Measurements from ENCODE around the gene PIP5K1C. TPM values are rescaled to one million over a fixed set of nuclear protein-coding genes. Genes with fewer than 3 reads are reported as not detected.

Gene PIP5K1C
- total and polyA plus RNA-seq, 7 experiments from 2014 or later: 6.8 to 32.4 (median 21.8) TPM

- no peaks in the 10 kb centered on the region for H3K9me3 ChIP-seq (ENCODE audit: control insufficient read depth in 2 of 3, low read length in 3 of 3)
- Mint-ChIP-seq H3K36me3 (no peaks in the 10 kb centered on the region), H3K27ac (no peak overlapping the region), H3K4me3 (no peak overlapping the region), H3K27me3 (peaks cover 0 to 25% (median 0%) of the 10 kb centered on the region in 5 donors), H3K9me3 (no peaks in the 10 kb centered on the region), H3K4me1 (peaks cover 0 to 13% (median 5%) of the 10 kb centered on the region in 7 donors)
- H3K36me3 ChIP-seq (ENCODE audit: control insufficient read depth in 2 of 3, insufficient read depth in 3 of 3, low read length in 3 of 3): no peaks in the 10 kb centered on the region
- ChIA-PET CTCF (no interaction called here), POLR2A (interaction anchor here (0.6 to 0.8 kb wide), 3 partner anchors 10 to 245 kb away, joined by 3 to 8 read pairs (median 3); partner anchors contain the start of genes APBA3 and MRPL54)
- intact Hi-C loops (cut with micrococcal nuclease): no loop called here
- no peak for DNase-seq
- H3K4me3 ChIP-seq (ENCODE audit: low read length): no peak overlapping the region
- no peak for ATAC-seq
- peaks cover 5% of the 10 kb centered on the region in 2 donors for H3K4me1 ChIP-seq (ENCODE audit: control insufficient read depth in 2 of 2, insufficient read depth in 2 of 2, low read length in 2 of 2)
- H3K27ac ChIP-seq (ENCODE audit: low read depth, low read length): no peak overlapping the region
- H3K27me3 ChIP-seq (ENCODE audit: control insufficient read depth in 2 of 2, insufficient read depth in 2 of 2, low read length in 2 of 2): peaks cover 0 to 1% of the 10 kb centered on the region in 2 donors
Observed at GRCh38 chr19:3716147-3716668, 15.9 kb upstream of the PIP5K1C start.

DNA sequence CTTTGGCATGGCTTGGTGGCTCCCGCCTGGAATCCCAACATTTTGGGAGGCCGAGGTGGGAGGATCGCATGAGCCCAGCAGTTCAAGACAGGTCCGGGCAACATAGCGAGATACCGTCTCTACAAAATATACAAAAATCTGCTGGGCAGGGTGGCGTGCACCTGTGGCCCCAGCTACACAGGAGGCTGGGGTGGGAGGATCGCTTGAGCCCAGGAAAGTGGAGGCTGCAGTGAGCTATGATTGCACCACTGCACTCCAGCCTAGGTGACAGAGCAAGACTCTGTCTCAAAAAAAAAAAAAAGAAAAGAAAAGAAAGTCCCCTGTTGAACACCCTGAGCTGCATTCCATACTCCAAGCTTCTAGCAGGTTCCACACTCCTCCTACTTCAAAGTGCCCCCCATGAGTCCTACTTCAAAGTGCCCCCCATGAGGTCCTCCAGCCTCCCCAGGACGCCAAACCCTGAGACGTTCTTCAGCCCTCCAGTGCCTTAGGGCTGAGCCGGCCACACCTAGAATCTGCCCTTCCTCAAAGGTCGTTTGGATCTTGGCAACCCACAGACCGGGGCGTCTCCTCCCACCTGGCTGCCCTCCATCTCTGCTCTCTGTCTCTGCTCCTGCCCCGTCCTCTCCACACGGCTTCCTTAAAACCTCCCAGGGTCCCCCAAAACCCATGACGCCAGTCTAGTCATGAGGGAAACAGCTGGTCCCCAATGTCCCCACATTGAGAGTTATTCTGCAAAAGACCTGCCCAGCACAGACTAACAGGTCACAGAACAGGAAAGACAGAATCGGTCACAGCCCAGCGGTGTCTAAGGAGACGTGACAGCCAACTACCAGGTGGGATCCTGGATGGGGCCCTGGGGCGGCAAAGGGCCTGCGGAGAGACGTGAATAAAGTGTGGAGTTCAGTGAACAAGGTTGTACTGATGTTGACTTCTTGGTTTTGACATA lies 12.7 kb upstream of the PIP5K1C start:
- H3K27me3 Mint-ChIP-seq: peaks cover 0 to 8% (median 0%) of the 10 kb centered on the region in 5 donors
- ChIA-PET CTCF (no interaction called here), POLR2A (interaction anchor here (0.7 kb wide), 1 partner anchor 31 kb away, joined by 3 read pairs; no protein-coding TSS in a partner anchor)
- peaks cover 0 to 10% (median 5%) of the 10 kb centered on the region in 7 donors for H3K4me1 Mint-ChIP-seq
- Histone ChIP-seq H3K27ac (ENCODE audit: low read depth, low read length) (no peak overlapping the region), H3K4me1 (ENCODE audit: control insufficient read depth in 2 of 2, insufficient read depth in 2 of 2, low read length in 2 of 2) (no peaks in the 10 kb centered on the region), H3K36me3 (ENCODE audit: control insufficient read depth in 2 of 3, insufficient read depth in 3 of 3, low read length in 3 of 3) (no peaks in the 10 kb centered on the region), H3K4me3 (ENCODE audit: low read length) (no peak overlapping the region), H3K27me3 (ENCODE audit: control insufficient read depth in 2 of 2, insufficient read depth in 2 of 2, low read length in 2 of 2) (no peaks in the 10 kb centered on the region), H3K9me3 (ENCODE audit: control insufficient read depth in 2 of 3, low read length in 3 of 3) (no peaks in the 10 kb centered on the region)
- H3K27ac Mint-ChIP-seq: peak overlapping the region in 3 of 9 donors; percentile 24 to 70 (median 41)
- DNase-seq (no peak), ATAC-seq (peak; percentile 14)
- no peaks in the 10 kb centered on the region for H3K36me3 Mint-ChIP-seq
- intact Hi-C loops (cut with micrococcal nuclease): no loop called here
- no peaks in the 10 kb centered on the region for H3K9me3 Mint-ChIP-seq
- no peak overlapping the region for H3K4me3 Mint-ChIP-seq

DNA sequence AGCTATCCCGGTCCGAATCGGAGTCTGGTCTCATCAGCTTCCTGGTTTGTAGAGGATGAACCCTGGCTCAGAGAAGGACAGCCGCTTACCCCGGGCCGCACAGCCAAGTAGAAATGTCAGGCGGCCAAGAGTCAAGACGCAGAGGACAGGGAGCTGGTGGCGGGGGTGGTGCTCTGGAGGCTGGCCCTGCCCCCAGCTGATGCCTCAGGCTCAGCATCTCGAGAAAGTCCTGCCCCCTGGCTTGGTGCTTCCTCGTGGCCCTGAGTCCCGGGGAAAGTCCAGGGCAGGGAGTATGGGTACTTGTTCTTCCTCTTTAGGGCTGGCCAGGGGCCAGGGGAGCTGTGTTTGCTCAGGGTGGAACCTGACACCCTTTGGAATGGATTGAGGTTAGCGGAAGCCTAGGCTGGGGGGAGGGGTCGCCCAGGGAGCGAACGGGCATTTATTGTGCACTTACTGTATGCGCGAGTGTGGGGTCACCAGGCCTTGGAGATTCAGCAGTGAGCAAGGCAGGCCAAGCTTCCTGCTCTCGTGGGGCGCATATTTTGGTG lies 10.1 kb upstream of the PIP5K1C start:
- no peak overlapping the region for H3K27ac Mint-ChIP-seq
- peaks cover 0 to 11% (median 0%) of the 10 kb centered on the region in 5 donors for H3K27me3 Mint-ChIP-seq
- H3K27me3 ChIP-seq (ENCODE audit: control insufficient read depth in 2 of 2, insufficient read depth in 2 of 2, low read length in 2 of 2): no peaks in the 10 kb centered on the region
- DNase-seq: no peak
- ChIA-PET POLR2A (interaction anchor here (0.9 kb wide), 1 partner anchor 22 kb away, joined by 3 read pairs; no protein-coding TSS in a partner anchor), CTCF (no interaction called here)
- no peak overlapping the region for H3K4me3 Mint-ChIP-seq
- H3K27ac ChIP-seq (ENCODE audit: low read depth, low read length): no peak overlapping the region
- intact Hi-C loops (cut with micrococcal nuclease): no loop called here
- no peaks in the 10 kb centered on the region for H3K36me3 Mint-ChIP-seq
- H3K4me1 ChIP-seq (ENCODE audit: control insufficient read depth in 2 of 2, insufficient read depth in 2 of 2, low read length in 2 of 2): no peaks in the 10 kb centered on the region
- no peaks in the 10 kb centered on the region for H3K9me3 Mint-ChIP-seq
- H3K36me3 ChIP-seq (ENCODE audit: control insufficient read depth in 2 of 3, insufficient read depth in 3 of 3, low read length in 3 of 3): no peaks in the 10 kb centered on the region
- H3K9me3 ChIP-seq (ENCODE audit: control insufficient read depth in 2 of 3, low read length in 3 of 3): no peaks in the 10 kb centered on the region
- H3K4me3 ChIP-seq (ENCODE audit: low read length): no peak overlapping the region
- peaks cover 0 to 12% (median 5%) of the 10 kb centered on the region in 7 donors for H3K4me1 Mint-ChIP-seq
- ATAC-seq: peak; percentile 83

DNA sequence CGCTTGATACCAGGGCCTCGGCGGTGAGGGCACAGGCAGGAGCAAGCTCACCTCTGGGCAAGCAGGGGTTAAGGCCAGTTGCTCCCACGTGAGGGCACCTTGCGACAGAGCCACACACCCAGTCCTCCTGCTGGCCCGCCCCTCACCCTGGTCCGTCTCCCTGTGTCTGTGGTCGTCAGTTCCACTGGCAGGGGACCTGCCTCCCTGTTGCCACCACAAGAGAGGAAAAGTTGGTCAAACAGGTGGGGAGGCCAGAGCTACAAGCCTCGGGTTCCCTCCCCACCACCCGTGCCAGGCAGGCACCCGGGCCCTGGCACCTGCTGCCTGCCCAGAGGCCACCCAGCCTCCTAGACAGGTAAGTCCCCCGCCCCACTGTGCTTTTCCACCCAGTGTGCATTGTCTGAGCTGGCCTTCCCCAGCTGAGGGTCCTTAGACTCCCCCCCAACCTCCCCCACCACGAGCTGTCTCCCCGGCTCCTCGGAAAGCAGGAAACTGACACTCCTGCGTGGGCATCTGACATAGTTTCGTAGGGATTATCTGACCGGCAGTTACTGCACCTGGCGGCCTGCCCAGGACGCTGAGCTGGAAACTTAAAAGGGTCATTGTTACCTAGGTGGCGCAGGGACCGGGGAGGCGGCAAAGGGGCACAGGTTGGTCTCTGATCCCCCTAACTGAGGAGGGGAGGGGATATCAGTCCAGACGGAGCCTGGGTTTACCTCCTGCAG lies 8.1 kb upstream of the PIP5K1C start, which contains the start of gene TJP3:
TSS of gene TJP3 (plus strand) at position 178 of the 725 bp plus-strand sequence. CDS start 20,049 bp downstream, outside the sequence.
- ChIA-PET CTCF (no interaction called here), POLR2A (no interaction called here)
- no peak within 1 kb of the TSS for H3K4me3 ChIP-seq (ENCODE audit: low read length)
- intact Hi-C loops (cut with micrococcal nuclease): loop anchor here (5.0 to 10.0 kb wide), 2 partner anchors 114 to 154 kb away; partner anchors contain the start of gene MFSD12 (in 1 of the 2)
- H3K36me3 ChIP-seq (ENCODE audit: control insufficient read depth in 2 of 3, insufficient read depth in 3 of 3, low read length in 3 of 3): no peaks in the 10 kb centered on the region
- no peak for DNase-seq
- ATAC-seq: no peak
- H3K36me3 Mint-ChIP-seq: no peaks in the 10 kb centered on the region
- H3K27ac Mint-ChIP-seq: no peak within 1 kb of the TSS
- H3K27me3 Mint-ChIP-seq: peaks cover 0 to 16% (median 0%) of the 10 kb centered on the region in 5 donors
- H3K4me3 Mint-ChIP-seq: no peak within 1 kb of the TSS
- H3K4me1 Mint-ChIP-seq: peaks cover 0 to 14% (median 4%) of the 10 kb centered on the region in 7 donors
- no peak within 1 kb of the TSS for H3K27ac ChIP-seq (ENCODE audit: low read depth, low read length)
- H3K9me3 Mint-ChIP-seq: no peaks in the 10 kb centered on the region
- no peaks in the 10 kb centered on the region for H3K9me3 ChIP-seq (ENCODE audit: control insufficient read depth in 2 of 3, low read length in 3 of 3)
- H3K27me3 ChIP-seq (ENCODE audit: control insufficient read depth in 2 of 2, insufficient read depth in 2 of 2, low read length in 2 of 2): no peaks in the 10 kb centered on the region
- H3K4me1 ChIP-seq (ENCODE audit: control insufficient read depth in 2 of 2, insufficient read depth in 2 of 2, low read length in 2 of 2): no peaks in the 10 kb centered on the region

- Mint-ChIP-seq H3K4me3 (no peak overlapping the region), H3K27ac (no peak overlapping the region), H3K27me3 (peaks cover 0 to 11% (median 0%) of the 10 kb centered on the region in 5 donors), H3K36me3 (no peaks in the 10 kb centered on the region), H3K9me3 (no peaks in the 10 kb centered on the region), H3K4me1 (peaks cover 0 to 9% (median 0%) of the 10 kb centered on the region in 7 donors)
- no peaks in the 10 kb centered on the region for H3K27me3 ChIP-seq (ENCODE audit: control insufficient read depth in 2 of 2, insufficient read depth in 2 of 2, low read length in 2 of 2)
- H3K36me3 ChIP-seq (ENCODE audit: control insufficient read depth in 2 of 3, insufficient read depth in 3 of 3, low read length in 3 of 3): no peaks in the 10 kb centered on the region
- CTCF ChIA-PET: interaction anchor here (0.6 kb wide), 2 partner anchors 15 to 55 kb away, joined by 3 to 4 read pairs; no protein-coding TSS in a partner anchor
- ATAC-seq (no peak), DNase-seq (no peak)
- POLR2A ChIA-PET: interaction anchor here (0.7 kb wide), 1 partner anchor 19 kb away, joined by 4 read pairs; no protein-coding TSS in a partner anchor
- intact Hi-C loops (cut with micrococcal nuclease): loop anchor here (5.0 to 10.0 kb wide), 2 partner anchors 114 to 153 kb away; partner anchors contain the start of gene MFSD12 (in 1 of the 2)
- H3K9me3 ChIP-seq (ENCODE audit: control insufficient read depth in 2 of 3, low read length in 3 of 3): no peaks in the 10 kb centered on the region
- no peak overlapping the region for H3K4me3 ChIP-seq (ENCODE audit: low read length)
- no peaks in the 10 kb centered on the region for H3K4me1 ChIP-seq (ENCODE audit: control insufficient read depth in 2 of 2, insufficient read depth in 2 of 2, low read length in 2 of 2)
- no peak overlapping the region for H3K27ac ChIP-seq (ENCODE audit: low read depth, low read length)
Observed at GRCh38 chr19:3707868-3708206, 7.6 kb upstream of the PIP5K1C start.

GRCh38 chr19:3701200-3701599 lies 932 bp upstream of the PIP5K1C start:
- no peak overlapping the region for H3K4me3 ChIP-seq (ENCODE audit: low read length)
- H3K36me3 Mint-ChIP-seq: no peaks in the 10 kb centered on the region
- H3K4me1 ChIP-seq (ENCODE audit: control insufficient read depth in 2 of 2, insufficient read depth in 2 of 2, low read length in 2 of 2): peaks cover 0 to 9% of the 10 kb centered on the region in 2 donors
- ChIA-PET POLR2A (interaction anchor here (2.3 to 5.8 kb wide), 2 partner anchors 13 to 61 kb away, joined by 10 to 79 read pairs; partner anchors contain the start of gene MRPL54), CTCF (interaction anchor here (1.0 kb wide), 1 partner anchor 17 kb away, joined by 3 read pairs; no protein-coding TSS in a partner anchor)
- intact Hi-C loops (cut with micrococcal nuclease): loop anchor here in 1 of 2 donors (2.0 to 10.0 kb wide), 3 partner anchors 20 to 146 kb away; partner anchors contain the start of gene MFSD12
- peaks cover 0 to 8% (median 0%) of the 10 kb centered on the region in 5 donors for H3K27me3 Mint-ChIP-seq
- no peaks in the 10 kb centered on the region for H3K9me3 ChIP-seq (ENCODE audit: control insufficient read depth in 2 of 3, low read length in 3 of 3)
- no peaks in the 10 kb centered on the region for H3K9me3 Mint-ChIP-seq
- ATAC-seq (no peak), DNase-seq (no peak)
- H3K4me3 Mint-ChIP-seq: peak overlapping the region; percentile 43 to 97 (median 69)
- no peaks in the 10 kb centered on the region for H3K36me3 ChIP-seq (ENCODE audit: control insufficient read depth in 2 of 3, insufficient read depth in 3 of 3, low read length in 3 of 3)
- no peaks in the 10 kb centered on the region for H3K27me3 ChIP-seq (ENCODE audit: control insufficient read depth in 2 of 2, insufficient read depth in 2 of 2, low read length in 2 of 2)
- no peak overlapping the region for H3K27ac ChIP-seq (ENCODE audit: low read depth, low read length)
- H3K27ac Mint-ChIP-seq: peak overlapping the region in 2 of 9 donors; percentile 66 to 72
- peaks cover 6 to 39% (median 27%) of the 10 kb centered on the region in 7 donors for H3K4me1 Mint-ChIP-seq

All from naive thymus-derived CD4-positive, alpha-beta T cell (primary cell).